ENCODE measurements around the gene RPL13.

DNA sequence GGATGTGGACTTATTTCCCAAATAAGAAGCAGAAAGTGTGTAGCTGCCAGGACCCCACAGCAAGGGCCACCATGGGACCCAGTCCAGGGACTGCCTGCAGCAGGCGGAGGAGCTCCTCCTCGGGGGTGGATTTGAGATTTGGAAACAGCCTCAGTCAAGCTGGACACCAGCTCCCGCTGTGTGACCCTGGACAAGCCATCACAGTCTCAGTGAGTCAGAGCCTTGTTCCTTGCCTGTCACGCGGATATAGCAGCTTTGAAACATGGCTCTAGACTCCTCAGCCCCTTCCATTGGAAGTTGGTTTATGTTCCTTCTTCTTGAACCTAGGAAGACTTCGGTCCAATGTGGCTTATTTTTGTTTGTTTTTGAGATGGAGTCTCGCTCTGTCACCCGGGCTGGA lies 40.5 kb downstream of the RPL13 start:
- no peak for TF ChIP-seq CTCF (IDR thresholded peaks at IDR 0.05; ENCODE audit: low read depth, low read length, poor library complexity, severe bottlenecking)
- TF ChIP-seq EZH2phosphoT487 (IDR thresholded peaks at IDR 0.05; ENCODE audit: borderline replicate concordance, low read length): no peak
